Endodermal cell (in vitro differentiated cells): ENCODE results near the gene G6PD. TPM values are rescaled to one million over a fixed set of nuclear protein-coding genes. Genes with fewer than 3 reads are reported as not detected.

Experiments used
- DNase-seq: peaks from one replicate; pipeline ENCODE4 v3.0.0-alpha.2; 2017
- H3K27ac ChIP-seq: 2 replicates; pipeline ENCODE4 v1.5.1; 2013; ENCODE audit warnings: mild to moderate bottlenecking, low read depth, low read length, moderate library complexity
- H3K27me3 ChIP-seq: 2 replicates; pipeline ENCODE4 v1.6.1; 2013; ENCODE audit warnings: mild to moderate bottlenecking, low read length, moderate library complexity; ENCODE audit not compliant: insufficient read depth, control insufficient read depth, poor library complexity, severe bottlenecking
- H3K36me3 ChIP-seq: 2 replicates; pipeline ENCODE4 v1.7.0; 2013; ENCODE audit warnings: mild to moderate bottlenecking, low read length, moderate library complexity; ENCODE audit not compliant: control insufficient read depth, insufficient read depth
- H3K4me1 ChIP-seq: one replicate; pipeline ENCODE4 v1.7.0; 2013; ENCODE audit warnings: low read length; ENCODE audit not compliant: control insufficient read depth, insufficient read depth
- H3K4me3 ChIP-seq: 2 replicates; pipeline ENCODE4 v1.5.1; 2013; ENCODE audit warnings: mild to moderate bottlenecking, low read length, moderate library complexity
- H3K9ac ChIP-seq: 2 replicates; pipeline ENCODE4 v1.6.1; 2013; ENCODE audit warnings: mild to moderate bottlenecking, low read length, moderate library complexity; ENCODE audit not compliant: poor library complexity, severe bottlenecking; ENCODE audit errors: extremely low read depth
- H3K9me3 ChIP-seq: 2 replicates; pipeline ENCODE4 v1.6.1; 2013; ENCODE audit warnings: mild to moderate bottlenecking, low read length, moderate library complexity; ENCODE audit not compliant: control insufficient read depth
- H3K27ac Mint-ChIP-seq: 2 replicates; pipeline ENCODE4 v1.8.0; 2020; ENCODE audit warnings: mixed read lengths
- H3K27me3 Mint-ChIP-seq: 2 replicates; pipeline ENCODE4 v1.8.0; 2021; ENCODE audit warnings: mild to moderate bottlenecking, mixed read lengths; ENCODE audit not compliant: insufficient read depth
- H3K36me3 Mint-ChIP-seq: 2 replicates; pipeline ENCODE4 v1.8.0; 2020; ENCODE audit warnings: low read depth, mixed read lengths
- H3K4me1 Mint-ChIP-seq: 2 replicates; pipeline ENCODE4 v1.8.0; 2020; ENCODE audit warnings: mixed read lengths
- H3K4me3 Mint-ChIP-seq: 2 replicates; pipeline ENCODE4 v1.8.0; 2020; ENCODE audit warnings: mild to moderate bottlenecking, moderate library complexity, mixed read lengths
- H3K9me3 Mint-ChIP-seq: 2 replicates; pipeline ENCODE4 v1.8.0; 2020; ENCODE audit warnings: mild to moderate bottlenecking, mixed read lengths
- WGBS, 2 experiments: methylation state at CpG; one replicate each; pipeline versions ENCODE4 v1.1.5 to v1.1.7; 2013; ENCODE audit warnings: missing lambda C conversion rate in 2 of 2, mixed read lengths in 1 of 2; ENCODE audit not compliant: insufficient coverage in 1 of 2, insufficient read length in 1 of 2; 5-methylcytosine and 5-hydroxymethylcytosine counted together
- total RNA-seq, 2 donors: library from RNA; stranded (reverse); fragmentation: NEBNext Ultra II Directional in 1 of 2; extraction: Animal tissue kit (Norgen Biotek cat#: 25700) in 1 of 2; gene quantifications; 2 replicates in 1 of 2; 3 replicates in 1 of 2; pipeline ENCODE4 v1.2.1, GENCODE V29; 2021
- TF ChIP-seq, protein P1 (sequence below): fragments of 200-600 bp; sonication (generic); conservative IDR thresholded peaks from 2 replicates; pipeline ENCODE4 v1.5.0; 2021; ENCODE audit warnings: antibody characterized with exemption, mild to moderate bottlenecking

G6PD gene
- total RNA-seq, 2 donors from 2014 or later, result 71.7 to 81.4 TPM

DNA sequence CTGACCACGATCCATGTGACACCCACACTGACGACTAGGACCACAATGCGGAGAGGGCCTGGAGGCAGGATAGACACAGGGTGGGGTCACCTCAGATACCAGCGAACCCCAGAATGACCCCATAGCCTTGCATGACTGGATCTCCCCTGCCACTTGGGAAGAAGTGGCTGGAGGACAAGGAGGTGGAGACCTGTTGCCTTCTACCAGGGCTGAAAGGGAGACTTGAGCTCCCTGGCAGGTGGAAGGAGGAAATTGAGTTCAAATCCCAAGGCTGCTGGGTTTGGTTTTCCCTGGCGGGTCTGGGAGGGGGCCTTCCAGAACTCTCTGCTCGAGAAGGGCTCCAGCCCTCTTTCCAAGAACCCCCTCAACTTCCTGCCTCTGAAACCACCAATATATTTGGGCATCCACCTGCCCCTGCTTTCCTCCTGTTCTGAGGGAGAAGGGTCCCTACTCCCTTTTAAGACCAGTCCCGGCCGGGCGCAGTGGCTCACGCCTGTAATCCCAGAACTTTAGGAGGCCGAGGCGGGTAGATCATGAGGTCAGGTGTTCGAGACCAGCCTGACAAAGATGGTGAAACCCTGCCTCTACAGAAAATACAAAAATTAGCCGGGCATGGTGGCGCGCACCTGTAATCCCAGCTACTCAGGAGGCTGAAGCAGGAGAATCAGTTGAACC is 33.6 kb downstream of the G6PD start:
- H3K36me3 Mint-ChIP-seq, result peaks cover 28% of the 10 kb centered on the region
- DNase-seq, result no peak

DNA sequence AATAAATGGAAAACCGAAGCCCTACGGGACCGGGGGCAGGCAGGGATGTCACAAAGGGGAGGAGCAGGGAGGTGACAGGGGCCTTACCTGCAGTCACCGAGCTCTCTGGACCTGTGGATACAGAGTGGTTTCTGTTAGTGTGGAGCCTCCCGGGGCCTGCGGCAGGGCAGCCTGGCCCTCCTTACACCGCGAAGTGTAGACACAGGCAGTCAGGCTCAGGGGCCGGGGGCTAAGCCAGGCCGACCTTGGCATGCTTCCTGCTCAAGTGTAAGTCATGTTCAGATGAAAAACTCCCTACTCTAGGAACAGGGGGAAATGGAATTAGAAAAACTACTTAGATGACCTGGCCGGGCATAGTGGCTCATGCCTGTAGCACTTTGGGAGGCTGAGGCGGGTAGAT is 34.9 kb downstream of the G6PD start:
- Histone ChIP-seq H3K4me3 (no peak overlapping the region), H3K36me3 (peaks cover 8% of the 10 kb centered on the region), H3K27me3 (no peaks in the 10 kb centered on the region), H3K9ac (no peak overlapping the region), H3K9me3 (peaks cover 3% of the 10 kb centered on the region), H3K27ac (no peak overlapping the region), H3K4me1 (no peaks in the 10 kb centered on the region)
- Mint-ChIP-seq H3K36me3 (peaks cover 32% of the 10 kb centered on the region), H3K9me3 (peaks cover 60% of the 10 kb centered on the region), H3K4me3 (no peak overlapping the region), H3K27ac (no peak overlapping the region), H3K27me3 (no peaks in the 10 kb centered on the region), H3K4me1 (peaks cover 5% of the 10 kb centered on the region)
- WGBS, 2 experiments, result 93% methylated on average over 12 of the region's 12 CpGs; no CpG with 5 or more reads in 1 of the 2 experiments
- TF ChIP-seq, protein P1, sequence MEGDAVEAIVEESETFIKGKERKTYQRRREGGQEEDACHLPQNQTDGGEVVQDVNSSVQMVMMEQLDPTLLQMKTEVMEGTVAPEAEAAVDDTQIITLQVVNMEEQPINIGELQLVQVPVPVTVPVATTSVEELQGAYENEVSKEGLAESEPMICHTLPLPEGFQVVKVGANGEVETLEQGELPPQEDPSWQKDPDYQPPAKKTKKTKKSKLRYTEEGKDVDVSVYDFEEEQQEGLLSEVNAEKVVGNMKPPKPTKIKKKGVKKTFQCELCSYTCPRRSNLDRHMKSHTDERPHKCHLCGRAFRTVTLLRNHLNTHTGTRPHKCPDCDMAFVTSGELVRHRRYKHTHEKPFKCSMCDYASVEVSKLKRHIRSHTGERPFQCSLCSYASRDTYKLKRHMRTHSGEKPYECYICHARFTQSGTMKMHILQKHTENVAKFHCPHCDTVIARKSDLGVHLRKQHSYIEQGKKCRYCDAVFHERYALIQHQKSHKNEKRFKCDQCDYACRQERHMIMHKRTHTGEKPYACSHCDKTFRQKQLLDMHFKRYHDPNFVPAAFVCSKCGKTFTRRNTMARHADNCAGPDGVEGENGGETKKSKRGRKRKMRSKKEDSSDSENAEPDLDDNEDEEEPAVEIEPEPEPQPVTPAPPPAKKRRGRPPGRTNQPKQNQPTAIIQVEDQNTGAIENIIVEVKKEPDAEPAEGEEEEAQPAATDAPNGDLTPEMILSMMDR, result no peak
- no peak for DNase-seq

More for the DNA sequence above, 33.6 kb downstream of the G6PD start:
- WGBS, 2 experiments, result 92% methylated on average over 10 to 16 of the region's 16 CpGs
- Histone ChIP-seq H3K4me3 (no peak overlapping the region), H3K27ac (no peak overlapping the region), H3K4me1 (no peaks in the 10 kb centered on the region), H3K27me3 (no peaks in the 10 kb centered on the region), H3K9ac (no peak overlapping the region), H3K9me3 (peaks cover 3% of the 10 kb centered on the region), H3K36me3 (peaks cover 8% of the 10 kb centered on the region)
- H3K9me3 Mint-ChIP-seq, result peaks cover 66% of the 10 kb centered on the region
- H3K4me3 Mint-ChIP-seq, result no peak overlapping the region
- TF ChIP-seq, protein P1, result no peak
- peaks cover 8% of the 10 kb centered on the region for H3K4me1 Mint-ChIP-seq
- H3K27me3 Mint-ChIP-seq, result no peaks in the 10 kb centered on the region
- H3K27ac Mint-ChIP-seq, result no peak overlapping the region

DNA sequence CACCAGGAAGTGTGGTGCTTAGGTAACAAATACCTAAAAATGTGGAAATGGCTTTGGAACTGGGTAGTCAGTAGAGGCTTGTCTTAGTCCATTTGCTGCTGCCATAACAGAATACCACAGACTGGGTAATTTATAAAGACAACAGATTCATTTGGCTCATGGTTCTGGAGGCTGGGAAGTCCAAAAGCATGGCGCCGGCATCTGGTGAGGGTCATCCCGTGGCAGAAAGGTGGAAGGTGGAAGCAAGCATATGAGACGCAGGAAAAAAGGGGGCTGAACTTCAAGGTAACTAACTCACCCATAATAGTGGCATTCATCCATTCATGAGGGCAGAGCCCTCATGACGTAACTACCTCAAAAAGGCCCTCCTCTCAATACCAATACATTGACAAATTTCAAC is 37.2 kb downstream of the G6PD start:
- no peak for DNase-seq
- H3K27ac ChIP-seq, result no peak overlapping the region
- peaks cover 3% of the 10 kb centered on the region for H3K9me3 ChIP-seq
- Mint-ChIP-seq H3K9me3 (peaks cover 64% of the 10 kb centered on the region), H3K27ac (no peak overlapping the region), H3K27me3 (no peaks in the 10 kb centered on the region), H3K4me3 (no peak overlapping the region), H3K36me3 (peaks cover 37% of the 10 kb centered on the region), H3K4me1 (no peaks in the 10 kb centered on the region)
- no peak overlapping the region for H3K4me3 ChIP-seq
- peaks cover 12% of the 10 kb centered on the region for H3K36me3 ChIP-seq
- WGBS, 2 experiments, result 87 to 100% methylated on average over 2 to 5 of the region's 5 CpGs
- TF ChIP-seq, protein P1, result no peak
- H3K27me3 ChIP-seq, result no peaks in the 10 kb centered on the region
- H3K4me1 ChIP-seq, result no peaks in the 10 kb centered on the region
- H3K9ac ChIP-seq, result no peak overlapping the region
